Mesenchymal stem cell (in vitro differentiated cells and primary cell): ENCODE measurements around the gene COL23A1.

Experiments
- DNase-seq: peaks from one replicate; pipeline ENCODE4 v3.0.0-alpha.2; 2013
- H2AFZ ChIP-seq: one replicate; pipeline ENCODE4 v1.6.1; 2013; ENCODE audit warnings: low read depth, mild to moderate bottlenecking, control low read depth, inconsistent platforms, low read length, moderate library complexity
- H2AK5ac ChIP-seq: 2 replicates; pipeline ENCODE4 v1.6.1; 2013; ENCODE audit warnings: low read length, moderate library complexity, mild to moderate bottlenecking, inconsistent platforms; ENCODE audit not compliant: severe bottlenecking
- H2BK120ac ChIP-seq: one replicate; pipeline ENCODE4 v1.6.1; 2013; ENCODE audit warnings: low read depth, mild to moderate bottlenecking, inconsistent platforms, low read length, moderate library complexity
- H2BK12ac ChIP-seq, 2 experiments: one replicate each; pipeline ENCODE4 v1.6.1; 2013; ENCODE audit warnings: inconsistent platforms in 2 of 2, low read length in 2 of 2, mild to moderate bottlenecking in 2 of 2, moderate library complexity in 2 of 2, control low read depth in 1 of 2
- H2BK15ac ChIP-seq: one replicate; pipeline ENCODE4 v1.6.1; 2013; ENCODE audit warnings: mild to moderate bottlenecking, low read depth, inconsistent platforms; ENCODE audit not compliant: poor library complexity, severe bottlenecking
- H2BK5ac ChIP-seq: 2 replicates; pipeline ENCODE4 v1.6.1; 2013; ENCODE audit warnings: low read depth, mild to moderate bottlenecking, low read length, control low read depth, inconsistent platforms; ENCODE audit not compliant: poor library complexity, severe bottlenecking
- H3K14ac ChIP-seq, 2 experiments: one replicate each; pipeline ENCODE4 v1.6.1; 2013; ENCODE audit warnings: inconsistent platforms in 2 of 2, low read length in 2 of 2, control low read depth in 1 of 2, mild to moderate bottlenecking in 1 of 2, moderate library complexity in 1 of 2
- H3K18ac ChIP-seq, 2 experiments: one replicate each; pipeline ENCODE4 v1.6.1; 2013; ENCODE audit warnings: inconsistent platforms in 2 of 2, low read length in 2 of 2, control low read depth in 1 of 2, low read depth in 1 of 2, mild to moderate bottlenecking in 1 of 2
- H3K23ac ChIP-seq, 2 experiments: one replicate each; pipeline ENCODE4 v1.6.1; 2013; ENCODE audit warnings: inconsistent platforms in 2 of 2, low read length in 2 of 2, mild to moderate bottlenecking in 2 of 2, moderate library complexity in 2 of 2, control low read depth in 1 of 2
- H3K27ac ChIP-seq: 2 replicates; pipeline ENCODE4 v1.5.1; 2013; ENCODE audit warnings: mild to moderate bottlenecking, moderate library complexity, low read length, control low read depth, inconsistent platforms; ENCODE audit not compliant: poor library complexity, severe bottlenecking
- H3K27me3 ChIP-seq, 2 experiments: 2 replicates each; pipeline versions ENCODE4 v1.6.1 to v1.7.0; 2013; ENCODE audit warnings: low read length in 2 of 2, mild to moderate bottlenecking in 2 of 2, moderate library complexity in 2 of 2, control low read depth in 1 of 2, inconsistent platforms in 1 of 2; ENCODE audit not compliant: control insufficient read depth in 1 of 2, insufficient read depth in 1 of 2
- H3K36me3 ChIP-seq, 2 experiments: 2 replicates each; pipeline versions ENCODE4 v1.6.1 to v1.7.0; 2013; ENCODE audit warnings: low read length in 2 of 2, control low read depth in 1 of 2, inconsistent platforms in 1 of 2, low read depth in 1 of 2, mild to moderate bottlenecking in 1 of 2; ENCODE audit not compliant: insufficient read depth in 2 of 2, control insufficient read depth in 1 of 2
- H3K4ac ChIP-seq, 2 experiments: one replicate each; pipeline ENCODE4 v1.6.1; 2013; ENCODE audit warnings: inconsistent platforms in 2 of 2, low read length in 2 of 2, mild to moderate bottlenecking in 2 of 2, moderate library complexity in 2 of 2, control low read depth in 1 of 2, low read depth in 1 of 2
- H3K4me1 ChIP-seq: 2 replicates; pipeline ENCODE4 v1.6.1; 2013; ENCODE audit warnings: low read depth, low read length, control low read depth; ENCODE audit not compliant: control insufficient read depth, insufficient read depth
- H3K4me2 ChIP-seq: 2 replicates; pipeline ENCODE4 v1.6.1; 2013; ENCODE audit warnings: low read length, mild to moderate bottlenecking, inconsistent platforms; ENCODE audit not compliant: poor library complexity, severe bottlenecking
- H3K4me3 ChIP-seq, 2 experiments: 2 replicates each; pipeline versions ENCODE4 v1.5.1 to v1.7.0; 2013; ENCODE audit warnings: low read length in 2 of 2, mild to moderate bottlenecking in 2 of 2, control low read depth in 1 of 2, low read depth in 1 of 2; ENCODE audit not compliant: insufficient read depth in 1 of 2
- H3K79me1 ChIP-seq: replicated peaks from 2 replicates; pipeline ENCODE4 v1.6.1; 2013; ENCODE audit warnings: mild to moderate bottlenecking, control low read depth, low read length, inconsistent platforms; ENCODE audit not compliant: poor library complexity, severe bottlenecking
- H3K9ac ChIP-seq: 2 replicates; pipeline ENCODE4 v1.7.0; 2013; ENCODE audit warnings: mild to moderate bottlenecking, low read length, moderate library complexity
- H3K9me3 ChIP-seq: 2 replicates; pipeline ENCODE4 v1.7.0; 2013; ENCODE audit warnings: mild to moderate bottlenecking, low read length; ENCODE audit not compliant: control insufficient read depth
- H4K8ac ChIP-seq: one replicate; pipeline ENCODE4 v1.6.1; 2013; ENCODE audit warnings: inconsistent platforms, mild to moderate bottlenecking, low read length, moderate library complexity
- H4K91ac ChIP-seq: one replicate; pipeline ENCODE4 v1.6.1; 2013; ENCODE audit warnings: mild to moderate bottlenecking, low read length, inconsistent platforms
- WGBS: methylation state at CpG from one replicate; pipeline ENCODE4 v1.1.7; 2013; ENCODE audit warnings: mixed read lengths; 5-methylcytosine and 5-hydroxymethylcytosine counted together

Gene COL23A1

DNA sequence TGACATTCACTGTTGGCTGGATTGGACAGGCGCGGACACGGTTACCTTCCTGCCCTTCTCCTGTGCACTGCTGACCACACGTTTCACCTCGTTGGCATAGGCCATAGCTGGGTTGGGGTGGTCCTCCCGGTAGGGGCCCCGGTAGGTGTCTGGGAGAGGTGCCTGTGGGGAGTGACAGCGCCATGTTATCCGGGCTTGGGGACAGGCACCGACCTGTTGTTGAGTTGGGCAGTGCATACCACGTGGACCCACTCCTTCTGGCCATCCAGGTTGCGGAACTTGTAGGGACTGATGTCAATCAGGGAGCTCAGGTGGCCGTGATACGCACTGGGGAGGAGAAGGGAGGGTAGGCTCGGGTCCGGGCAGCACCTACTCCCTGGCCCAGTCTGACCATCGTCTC is 365.8 kb downstream of the COL23A1 start:
- Histone ChIP-seq H3K4me2 (no peak overlapping the region), H2BK12ac (no peak overlapping the region), H3K79me1 (peaks cover 62% of the 10 kb centered on the region), H4K91ac (no peak overlapping the region), H3K36me3 (peaks cover 65 to 80% of the 10 kb centered on the region in 2 experiments), H3K9ac (no peak overlapping the region), H3K14ac (no peak overlapping the region), H2BK5ac (no peak overlapping the region), H2AK5ac (no peak overlapping the region), H3K4ac (no peak overlapping the region), H4K8ac (no peak overlapping the region), H3K4me3 (no peak overlapping the region), H2AFZ (no peak overlapping the region), H3K23ac (no peak overlapping the region), H3K27ac (no peak overlapping the region), H3K27me3 (no peaks in the 10 kb centered on the region), H2BK120ac (no peak overlapping the region), H2BK15ac (no peak overlapping the region), H3K4me1 (peaks cover 11% of the 10 kb centered on the region), H3K18ac (no peak overlapping the region), H3K9me3 (peaks cover 4% of the 10 kb centered on the region)
- WGBS, result 99% methylated on average over 14 of the region's 17 CpGs
- DNase-seq, result no peak

- peaks cover 61 to 77% of the 10 kb centered on the region in 2 experiments for H3K36me3 ChIP-seq
- WGBS, result 90% methylated on average over 13 of the region's 13 CpGs
- no peak overlapping the region for H2AFZ ChIP-seq
- H3K79me1 ChIP-seq, result peaks cover 60% of the 10 kb centered on the region
- no peak overlapping the region for H3K4me3 ChIP-seq
- H3K9me3 ChIP-seq, result peaks cover 4% of the 10 kb centered on the region
- no peak overlapping the region for H2BK12ac ChIP-seq
- no peak overlapping the region for H3K18ac ChIP-seq
- no peak overlapping the region for H4K91ac ChIP-seq
- no peak overlapping the region for H4K8ac ChIP-seq
- H3K14ac ChIP-seq, result no peak overlapping the region
- H2BK5ac ChIP-seq, result no peak overlapping the region
- H3K27ac ChIP-seq, result no peak overlapping the region
- no peak overlapping the region for H3K4ac ChIP-seq
- no peak for DNase-seq
- no peak overlapping the region for H2BK15ac ChIP-seq
- no peak overlapping the region for H3K4me2 ChIP-seq
- no peak overlapping the region for H3K23ac ChIP-seq
- H2BK120ac ChIP-seq, result no peak overlapping the region
- H2AK5ac ChIP-seq, result no peak overlapping the region
- peaks cover 11% of the 10 kb centered on the region for H3K4me1 ChIP-seq
- H3K9ac ChIP-seq, result no peak overlapping the region
- no peaks in the 10 kb centered on the region for H3K27me3 ChIP-seq
These were observed 366.3 kb downstream of the COL23A1 start for GRCh38 chr5:178223828-178224335.

- no peak overlapping the region for H4K91ac ChIP-seq
- H2BK12ac ChIP-seq, result no peak overlapping the region
- H2BK15ac ChIP-seq, result no peak overlapping the region
- H3K9ac ChIP-seq, result no peak overlapping the region
- H3K9me3 ChIP-seq, result peaks cover 4% of the 10 kb centered on the region
- 97% methylated on average over 5 of the region's 5 CpGs for WGBS
- H3K36me3 ChIP-seq, result peaks cover 55 to 77% of the 10 kb centered on the region in 2 experiments
- peaks cover 55% of the 10 kb centered on the region for H3K79me1 ChIP-seq
- H3K18ac ChIP-seq, result no peak overlapping the region
- H3K4me3 ChIP-seq, result no peak overlapping the region
- H3K27ac ChIP-seq, result no peak overlapping the region
- no peak overlapping the region for H3K23ac ChIP-seq
- H2AFZ ChIP-seq, result no peak overlapping the region
- H4K8ac ChIP-seq, result no peak overlapping the region
- DNase-seq, result no peak
- no peaks in the 10 kb centered on the region for H3K27me3 ChIP-seq
- H3K14ac ChIP-seq, result no peak overlapping the region
- no peak overlapping the region for H2BK120ac ChIP-seq
- peaks cover 11% of the 10 kb centered on the region for H3K4me1 ChIP-seq
- H3K4ac ChIP-seq, result no peak overlapping the region
- H2BK5ac ChIP-seq, result no peak overlapping the region
- no peak overlapping the region for H2AK5ac ChIP-seq
- H3K4me2 ChIP-seq, result no peak overlapping the region
These were observed 366.9 kb downstream of the COL23A1 start for GRCh38 chr5:178223196-178223773.

DNA sequence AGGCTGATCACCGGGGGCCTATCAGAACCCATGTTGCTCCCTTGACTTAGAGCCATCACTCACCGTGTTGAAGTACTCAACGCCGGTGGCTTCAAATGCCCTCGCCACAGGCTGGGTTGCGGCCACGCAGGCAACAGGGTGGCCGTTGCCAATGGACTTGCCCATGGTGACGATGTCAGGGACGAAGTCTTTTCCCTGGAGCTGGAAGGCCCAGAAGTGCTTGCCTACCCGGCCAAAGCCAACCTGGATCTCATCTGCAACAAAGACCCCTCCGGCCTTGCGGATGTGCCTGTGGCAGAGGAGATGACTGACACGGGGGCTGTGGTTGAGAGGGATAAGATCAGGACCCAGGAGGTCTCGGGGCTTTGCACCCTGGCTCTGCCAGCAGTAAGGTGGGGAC is 367.9 kb downstream of the COL23A1 start:
- H3K9me3 ChIP-seq, result no peaks in the 10 kb centered on the region
- H3K4me3 ChIP-seq, result no peak overlapping the region

More for the DNA sequence above, 367.9 kb downstream of the COL23A1 start:
- WGBS, result 99% methylated on average over 15 of the region's 15 CpGs
- Histone ChIP-seq H3K9ac (no peak overlapping the region), H2BK120ac (no peak overlapping the region), H3K79me1 (peaks cover 45% of the 10 kb centered on the region), H3K4ac (no peak overlapping the region), H3K14ac (no peak overlapping the region), H2AK5ac (no peak overlapping the region), H2BK5ac (no peak overlapping the region), H2BK12ac (no peak overlapping the region), H3K27me3 (no peaks in the 10 kb centered on the region), H4K8ac (no peak overlapping the region), H3K23ac (no peak overlapping the region), H3K18ac (no peak overlapping the region), H4K91ac (no peak overlapping the region), H3K4me2 (no peak overlapping the region), H3K36me3 (peaks cover 46 to 70% of the 10 kb centered on the region in 2 experiments), H3K4me1 (peaks cover 11% of the 10 kb centered on the region), H2BK15ac (no peak overlapping the region), H2AFZ (no peak overlapping the region), H3K27ac (no peak overlapping the region)
- no peak for DNase-seq
